Renal pelvis (tissue), 4 donors: ENCODE data around the gene ZNF492. TPM values are rescaled to one million over a fixed set of nuclear protein-coding genes. Genes with fewer than 3 reads are reported as not detected.
"Not testable (repeated sequence)": the region's sequence is repeated elsewhere in the genome, so short reads cannot be mapped to it uniquely, and the experiment has no call there.

Source experiments
- DNase-seq: peaks from one replicate; pipeline ENCODE4 v3.0.0-alpha.2; 2013
- polyA plus RNA-seq, 3 donors: library from polyadenylated mRNA; unstranded; fragments of 120-200 nt; gene quantifications; one replicate each; pipeline ENCODE4 v1.2.1, GENCODE V29; 2013; ENCODE audit not compliant: insufficient read length in 3 of 3

ZNF492 gene
- polyA plus RNA-seq, 3 donors = 2.5 to 3.6 (median 2.7) TPM

DNA sequence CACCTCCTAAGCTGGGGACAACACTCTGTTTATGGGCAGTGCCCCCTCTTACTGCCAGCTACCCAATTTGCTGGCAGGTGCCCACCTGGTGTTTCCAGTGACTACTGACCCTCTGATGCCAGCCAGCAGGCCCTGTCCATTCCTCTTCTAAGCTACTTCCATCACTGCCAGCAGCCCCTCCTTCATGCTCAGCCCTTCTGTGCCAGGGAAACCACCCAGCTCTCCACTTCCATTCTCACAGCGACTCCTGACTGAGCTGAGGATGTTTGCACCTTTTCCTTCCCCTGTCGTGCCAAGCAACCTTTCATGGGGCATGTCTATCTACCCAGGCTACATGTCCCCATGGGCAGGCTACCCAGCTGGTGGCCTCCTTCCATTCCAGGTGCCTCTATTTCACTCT lies 24.0 kb upstream of the ZNF492 start:
- no peak for DNase-seq

DNA sequence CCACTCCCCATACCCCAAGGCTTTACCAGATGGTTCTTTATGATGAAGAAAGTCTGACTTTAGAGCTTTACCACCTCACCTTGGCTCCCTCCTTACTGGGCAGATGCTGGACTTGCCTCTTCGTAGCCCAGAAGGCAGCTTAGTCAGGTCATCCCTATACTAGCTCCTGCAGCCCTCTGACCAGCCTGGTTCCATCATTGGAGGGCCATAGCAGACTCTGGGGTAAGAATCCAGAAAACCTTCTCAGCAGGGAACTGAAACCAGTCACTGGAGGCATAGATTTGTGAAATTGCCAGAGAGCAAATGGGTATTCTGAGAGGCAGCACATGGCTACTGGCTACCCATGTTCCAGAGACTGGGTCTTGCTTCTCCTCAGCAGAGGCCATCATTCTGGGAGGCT lies 21.8 kb upstream of the ZNF492 start:
- DNase-seq = no peak

DNA sequence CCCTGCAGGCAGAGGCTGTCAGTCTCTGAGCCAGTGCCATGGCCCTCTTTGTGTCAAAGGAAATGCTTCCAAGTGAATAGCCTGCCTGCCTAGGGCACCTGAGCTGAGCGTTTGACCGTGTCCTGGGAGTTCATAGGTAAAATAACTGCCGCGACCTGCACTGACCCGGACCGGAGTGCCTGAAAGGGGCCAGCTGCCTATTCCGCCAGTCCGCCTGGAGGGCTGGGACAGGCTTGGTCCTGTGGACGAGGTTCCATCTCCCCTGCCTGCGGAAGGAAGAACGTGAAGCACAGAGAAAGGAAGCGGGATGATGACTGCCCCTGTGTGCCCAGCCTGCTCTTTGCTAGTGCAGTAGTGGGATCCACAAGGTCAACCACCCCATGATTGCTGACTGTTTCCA lies 17.5 kb upstream of the ZNF492 start:
- DNase-seq = no peak

DNA sequence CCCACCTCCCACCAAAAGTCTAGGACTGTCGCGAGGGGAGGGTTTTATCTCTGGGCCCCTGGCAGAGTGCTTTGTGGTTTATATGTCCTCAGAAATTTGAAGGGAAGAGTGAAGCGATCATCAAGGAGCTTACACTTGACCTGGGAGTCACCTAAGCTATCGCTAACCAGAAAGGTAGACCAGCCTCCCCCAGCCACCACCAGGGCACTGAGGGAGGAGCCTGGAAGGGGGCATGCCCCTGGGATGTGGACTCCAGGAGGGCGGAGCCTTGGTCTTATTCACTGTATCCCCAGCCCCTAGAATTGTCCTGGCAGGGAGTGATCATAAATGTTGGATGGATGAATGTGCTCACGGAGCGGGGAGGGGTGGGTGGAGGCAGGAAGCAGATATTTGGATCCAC lies 16.9 kb upstream of the ZNF492 start:
- DNase-seq = not testable (repeated sequence)

DNA sequence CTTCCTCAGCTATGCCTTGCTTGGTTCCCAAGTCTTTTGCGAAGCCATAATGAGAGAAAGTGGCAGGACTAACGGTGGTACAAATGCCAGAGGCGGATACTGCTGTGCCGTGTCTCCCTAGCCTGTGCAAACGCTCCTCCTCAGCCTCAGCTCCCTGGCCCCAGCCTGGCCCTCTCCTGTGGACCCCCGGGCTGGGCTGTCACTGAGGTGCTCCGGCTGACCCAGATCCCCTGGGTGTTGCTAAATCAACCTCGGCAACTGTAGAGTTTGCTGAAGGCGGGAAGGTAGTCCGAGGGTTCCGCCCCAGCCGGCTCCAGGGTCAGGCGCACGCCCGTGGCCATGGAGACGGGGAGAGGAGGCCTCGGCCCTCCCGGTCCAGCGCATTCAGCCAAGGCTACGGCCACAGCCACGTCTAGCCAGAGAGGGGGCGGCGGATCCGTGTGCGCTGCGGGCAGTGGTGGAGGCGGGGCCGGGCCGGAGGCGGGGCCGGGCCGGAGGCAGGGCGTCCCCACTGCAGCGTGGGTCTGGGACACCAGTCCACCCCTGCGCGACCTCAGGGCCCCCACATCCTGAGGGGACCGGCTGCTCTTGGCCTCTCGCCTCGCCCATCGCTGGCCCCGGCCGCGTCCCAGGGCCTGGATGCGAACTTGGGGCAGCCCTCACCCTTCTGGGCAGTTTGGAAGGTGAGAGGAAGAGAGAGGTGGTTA lies 16.4 kb upstream of the ZNF492 start:
- peak; percentile 40 for DNase-seq

DNA sequence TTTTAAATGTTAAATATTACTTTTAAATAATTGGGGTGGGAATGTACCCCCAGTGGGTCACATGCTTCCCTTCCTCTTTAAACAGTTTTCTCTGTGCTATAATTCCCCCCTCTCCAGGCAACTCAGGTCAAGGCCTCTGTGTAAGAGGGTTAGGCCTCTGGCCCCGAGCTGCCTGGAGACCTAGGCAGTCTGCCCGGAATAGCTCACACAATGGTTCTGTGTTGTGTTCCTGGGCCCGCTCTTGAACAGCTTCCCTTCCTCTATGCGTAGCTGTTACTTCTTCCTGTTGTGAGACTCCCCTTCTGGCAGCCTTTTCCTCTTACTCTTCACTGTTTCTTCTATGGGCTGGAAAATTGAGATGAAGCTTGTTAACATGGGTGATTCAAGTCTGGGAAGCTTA lies 14.8 kb upstream of the ZNF492 start:
- no peak for DNase-seq

DNA sequence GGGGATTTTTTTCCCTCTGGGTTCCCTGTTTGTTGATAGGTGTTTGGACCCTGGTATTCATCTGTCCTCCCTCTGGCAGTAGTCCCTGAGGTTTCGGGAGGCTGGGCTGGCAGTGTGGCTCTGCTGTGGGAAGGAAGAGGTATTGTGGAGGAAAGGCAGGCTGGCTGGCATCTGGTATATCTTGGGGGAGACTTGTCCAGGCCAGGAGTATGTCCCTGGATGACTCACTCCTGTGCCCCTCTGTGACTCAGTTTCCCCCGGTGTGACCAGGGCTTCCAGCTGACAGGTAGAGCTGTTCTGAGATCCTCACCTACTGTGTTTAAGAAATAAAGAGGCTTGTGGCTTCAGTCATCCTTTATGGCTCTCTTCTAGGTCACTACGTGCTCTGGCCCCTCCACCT lies 14.2 kb upstream of the ZNF492 start:
- DNase-seq = no peak

DNA sequence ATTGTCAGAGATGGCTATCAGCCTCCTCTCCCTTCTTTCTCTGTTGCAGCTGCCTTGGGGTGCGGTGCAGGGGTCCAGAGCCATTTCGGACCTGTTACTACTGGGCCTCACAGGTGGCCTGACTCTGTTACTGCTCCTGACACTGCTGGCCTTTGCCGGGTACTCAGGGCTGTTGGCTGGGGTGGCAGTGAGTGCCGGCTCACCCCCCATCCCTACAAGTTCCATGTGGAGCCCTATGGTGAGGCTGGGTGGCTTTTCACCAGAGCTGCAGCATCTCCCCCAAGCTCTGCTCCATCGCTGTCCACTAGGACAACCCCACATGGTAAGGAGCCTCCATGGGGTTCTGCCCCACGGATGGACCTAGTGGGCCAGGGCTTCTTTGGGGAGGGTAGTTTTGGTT lies 13.7 kb upstream of the ZNF492 start:
- no peak for DNase-seq

DNA sequence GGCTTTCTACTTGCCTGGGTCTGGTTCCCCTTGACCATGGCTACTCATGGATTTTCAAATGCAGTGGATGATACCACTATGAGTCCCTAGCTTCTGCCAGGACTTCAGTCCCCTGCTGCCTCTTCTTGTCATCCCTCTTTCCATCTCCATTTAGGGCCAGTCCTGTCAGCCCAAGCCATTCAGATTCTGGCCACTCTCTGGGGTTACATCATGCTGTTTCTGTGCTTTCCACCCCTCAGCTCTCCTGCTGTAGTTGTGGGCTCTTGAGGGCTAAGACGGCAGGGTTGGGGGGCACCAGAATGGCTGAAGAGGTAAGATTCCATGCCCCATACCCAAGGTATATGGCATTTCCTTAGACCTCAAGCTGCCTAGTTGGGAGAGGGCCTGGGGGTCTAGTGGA lies 13.2 kb upstream of the ZNF492 start:
- no peak for DNase-seq

DNA sequence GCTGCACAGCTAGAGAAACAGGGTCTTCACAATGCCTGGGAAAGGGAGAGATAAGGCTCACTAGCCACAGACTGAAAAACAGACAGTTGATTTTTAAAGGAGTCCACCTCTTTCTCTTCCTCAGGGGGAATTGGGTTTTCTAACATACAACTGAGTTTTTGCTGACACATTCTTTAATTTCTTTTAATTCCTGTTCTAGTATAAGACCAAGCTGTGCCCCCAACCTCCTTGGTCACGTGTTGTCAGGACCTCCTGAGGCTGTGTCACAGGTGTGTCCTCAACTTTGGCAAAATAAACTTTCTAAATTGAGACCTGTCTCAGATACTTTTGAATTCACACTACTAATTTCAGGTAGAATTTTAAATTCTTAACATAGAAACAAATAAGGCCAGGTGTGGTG lies 12.1 kb upstream of the ZNF492 start:
- no peak for DNase-seq

DNA sequence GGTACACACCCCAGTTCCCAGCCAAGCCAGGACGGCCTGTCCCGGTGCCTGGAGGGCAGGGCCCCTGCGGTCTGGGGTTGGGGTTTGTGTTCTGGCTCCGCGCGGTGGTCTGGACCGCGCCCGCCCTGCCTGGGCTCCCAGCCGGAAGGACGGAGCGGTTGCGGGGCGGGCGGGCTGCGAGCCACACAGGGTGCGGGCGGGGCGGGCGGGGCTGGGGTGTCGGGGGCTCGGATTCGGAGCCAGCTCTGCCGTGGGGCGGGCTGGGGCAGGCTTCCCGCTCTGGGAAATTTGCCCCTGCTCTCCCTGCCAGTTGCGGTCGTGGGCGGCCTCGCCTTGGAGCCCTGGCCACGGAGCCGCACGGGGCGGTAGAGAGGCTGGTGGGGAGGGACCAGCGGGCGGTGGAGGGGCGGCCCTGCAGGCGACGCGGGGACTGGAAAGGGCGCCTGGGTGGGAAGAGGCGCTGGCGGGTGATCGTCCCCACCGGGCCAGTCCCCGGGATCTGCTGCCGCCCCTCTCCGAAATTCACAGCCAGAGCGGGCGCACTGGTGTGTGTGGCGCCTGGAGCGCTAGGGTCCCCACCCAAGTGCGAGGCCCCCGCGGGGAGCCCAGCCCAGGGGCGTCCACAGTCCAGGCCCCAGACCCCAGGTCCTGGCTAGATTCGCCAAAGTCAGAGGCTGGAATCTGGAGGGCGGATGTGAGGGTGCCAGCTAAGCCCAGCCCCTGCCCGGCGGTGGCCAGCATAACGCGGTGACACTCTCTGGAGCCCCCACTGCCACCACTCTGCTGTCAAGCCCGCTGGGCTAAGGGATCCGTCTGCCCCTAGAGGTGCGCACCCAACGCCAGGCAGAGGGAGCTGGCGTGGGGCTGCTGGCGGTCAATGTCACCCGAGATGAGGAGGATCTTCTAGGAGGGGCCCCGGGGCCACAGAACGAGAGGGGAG lies 11.0 kb upstream of the ZNF492 start:
- DNase-seq = peak; percentile 22

DNA sequence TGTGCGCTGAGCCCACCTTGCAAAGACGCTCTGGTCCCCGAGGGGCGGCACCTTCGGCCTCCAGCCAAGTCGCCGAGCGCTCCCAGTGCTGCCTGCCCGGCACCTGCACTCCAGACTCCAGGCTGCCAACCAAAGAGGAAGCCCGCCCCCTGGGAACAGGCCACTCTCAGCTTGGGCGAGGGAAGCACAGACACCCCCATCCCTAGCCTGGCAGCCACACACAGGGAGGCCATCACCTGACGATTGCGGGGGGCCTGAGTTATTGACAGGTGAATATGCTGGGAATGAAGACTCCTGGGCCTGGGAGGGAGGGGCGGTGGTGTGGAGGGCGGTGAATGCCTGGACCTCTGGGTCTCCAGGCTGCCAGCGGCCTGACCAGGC lies 10.3 kb upstream of the ZNF492 start:
- no peak for DNase-seq

DNA sequence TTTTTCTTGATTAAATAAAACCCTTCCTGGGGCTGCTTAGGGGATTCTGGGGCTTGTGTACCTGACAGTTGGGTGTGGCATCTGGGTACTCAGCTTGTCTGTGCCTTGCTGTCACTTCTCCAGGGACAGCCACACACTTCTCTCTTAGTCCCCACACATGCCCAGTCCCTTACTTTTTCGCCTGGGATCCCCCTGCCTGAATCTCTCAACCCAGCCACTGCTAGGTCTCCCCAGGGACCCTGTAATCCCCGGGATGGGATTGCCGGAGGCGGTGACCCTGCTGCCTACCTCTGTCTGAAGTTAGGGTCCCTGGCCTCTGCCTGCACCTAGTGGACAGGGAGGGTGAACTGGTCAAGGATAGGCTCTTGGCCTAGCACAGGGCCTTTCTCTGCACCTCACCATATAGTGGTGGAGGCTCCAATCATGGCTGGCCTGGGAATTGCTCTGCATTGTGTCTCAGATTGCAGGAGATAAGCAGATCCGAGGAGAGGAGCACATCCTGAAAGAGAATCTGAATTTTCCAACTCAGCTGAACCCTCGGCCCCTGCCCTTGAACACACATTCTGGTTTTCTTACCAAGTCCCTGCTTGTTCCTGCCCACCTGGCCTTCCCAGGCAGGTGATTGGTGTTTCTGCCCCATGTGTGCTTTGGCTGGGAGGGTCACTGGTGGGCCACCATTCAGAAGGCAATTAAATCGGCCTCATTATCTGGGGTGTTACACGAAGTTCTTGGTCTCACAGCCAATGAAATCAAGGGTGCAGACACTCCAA lies 8.7 kb upstream of the ZNF492 start:
- no peak for DNase-seq

DNA sequence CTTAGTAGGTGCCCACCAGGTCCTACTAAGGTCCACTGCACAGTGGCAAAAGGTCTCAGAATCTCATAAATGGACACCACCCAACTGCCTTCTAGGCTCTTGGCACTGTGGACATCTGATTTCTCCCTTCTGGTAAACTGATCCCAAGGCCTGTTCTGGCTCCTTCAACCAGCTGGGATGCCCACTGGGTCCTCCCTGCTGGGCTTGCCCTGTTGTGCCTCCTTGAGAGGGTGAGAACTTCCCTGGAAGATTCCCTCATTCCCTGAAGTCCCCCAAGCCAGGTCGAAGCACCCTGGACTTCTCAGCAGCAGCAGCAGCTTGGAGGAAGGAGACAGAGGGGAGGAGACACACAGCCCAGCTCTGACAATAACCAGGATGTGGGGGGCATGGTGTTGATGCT lies 6.6 kb upstream of the ZNF492 start:
- DNase-seq = no peak

DNA sequence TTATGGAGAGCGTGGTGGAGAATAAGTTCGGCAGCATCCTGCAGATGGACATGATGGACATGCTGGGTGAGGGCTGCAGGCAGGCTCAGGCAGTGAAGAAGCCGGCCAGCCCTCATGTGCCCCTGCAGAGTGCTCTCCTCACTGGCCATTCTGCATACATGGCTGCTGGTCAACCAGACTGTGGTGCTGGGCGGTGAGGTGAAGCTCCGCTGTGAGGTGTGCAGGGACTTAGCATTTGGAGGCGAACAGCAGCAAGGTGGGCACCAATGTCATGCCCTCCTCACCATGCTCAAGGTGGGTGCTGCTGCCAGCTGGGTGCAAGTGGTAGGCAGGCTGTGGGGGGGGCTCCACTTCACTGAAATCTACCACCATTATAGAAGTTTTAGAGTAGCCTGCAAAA lies 5.7 kb upstream of the ZNF492 start:
- no peak for DNase-seq

DNA sequence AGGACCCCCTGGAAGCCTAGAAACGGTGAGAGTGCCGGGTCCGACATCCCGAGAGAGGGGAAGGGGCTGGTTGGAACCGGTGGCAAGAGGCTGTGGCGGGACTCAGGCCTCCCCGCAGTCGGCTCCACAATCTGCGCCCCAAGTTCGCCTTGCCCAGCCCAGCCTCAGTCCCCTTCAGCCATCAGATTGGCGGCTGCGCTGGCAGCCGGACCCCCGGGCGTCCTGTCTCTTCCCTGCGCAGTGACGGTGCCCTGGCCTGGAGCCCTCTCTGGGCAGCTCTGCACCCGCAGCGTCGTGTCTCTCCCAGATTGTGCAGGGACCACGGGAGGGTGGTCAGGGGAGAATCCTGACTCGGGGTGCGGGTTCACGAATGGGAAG lies 315 bp downstream of the ZNF492 start:
- DNase-seq = no peak

DNA sequence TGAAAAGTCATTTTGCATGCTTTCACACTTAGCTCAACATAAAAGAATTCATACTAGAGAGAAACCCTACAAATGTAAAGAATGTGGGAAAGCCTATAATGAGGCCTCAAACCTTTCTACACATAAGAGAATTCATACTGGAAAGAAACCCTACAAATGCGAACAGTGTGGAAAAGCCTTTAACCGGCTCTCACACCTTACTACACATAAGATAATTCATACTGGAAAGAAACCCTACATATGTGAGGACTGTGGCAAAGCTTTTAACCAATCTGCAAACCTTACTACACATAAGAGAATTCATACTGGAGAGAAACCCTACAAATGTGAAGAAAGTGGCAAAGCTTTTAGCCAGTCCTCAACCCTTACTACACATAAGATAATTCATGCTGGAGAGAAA lies 51.4 kb downstream of the ZNF492 start:
- not testable (repeated sequence) for DNase-seq

DNA sequence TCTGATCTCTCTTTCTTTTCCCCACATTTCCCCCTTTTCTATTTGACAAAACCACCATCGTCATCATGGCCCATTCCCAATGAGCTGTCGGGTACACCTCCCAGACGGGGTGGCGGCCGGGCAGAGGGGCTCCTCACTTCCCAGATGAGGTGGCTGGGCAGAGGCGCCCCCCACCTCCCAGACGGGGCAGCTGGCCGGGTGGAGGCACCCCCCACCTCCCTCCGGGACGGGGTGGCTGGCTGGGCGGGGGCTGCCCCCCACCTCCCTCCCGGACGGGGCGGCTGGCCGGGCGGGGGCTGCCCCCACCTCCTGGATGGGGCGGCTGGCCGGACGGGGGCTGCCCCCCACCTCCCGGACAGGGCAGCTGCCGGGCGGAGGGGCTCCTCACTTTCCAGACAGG lies 68.5 kb downstream of the ZNF492 start:
- not testable (repeated sequence) for DNase-seq

DNA sequence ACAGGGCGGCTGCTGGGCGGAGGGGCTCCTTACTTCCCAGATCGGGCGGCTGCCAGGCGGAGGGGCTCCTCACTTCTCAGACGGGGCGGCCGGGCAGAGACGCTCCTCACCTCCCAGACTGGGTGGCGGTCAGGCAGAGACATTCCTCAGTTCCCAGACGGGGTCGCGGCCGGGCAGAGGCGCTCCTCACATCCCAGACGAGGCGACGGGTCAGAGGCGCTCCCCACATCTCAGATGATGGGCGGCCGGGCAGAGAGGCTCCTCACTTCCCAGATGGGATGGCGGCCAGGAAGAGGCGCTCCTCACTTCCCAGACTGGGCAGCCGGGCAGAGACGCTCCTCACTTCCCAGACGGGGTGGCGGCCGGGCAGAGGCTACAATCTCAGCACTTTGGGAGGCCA lies 69.0 kb downstream of the ZNF492 start:
- not testable (repeated sequence) for DNase-seq

DNA sequence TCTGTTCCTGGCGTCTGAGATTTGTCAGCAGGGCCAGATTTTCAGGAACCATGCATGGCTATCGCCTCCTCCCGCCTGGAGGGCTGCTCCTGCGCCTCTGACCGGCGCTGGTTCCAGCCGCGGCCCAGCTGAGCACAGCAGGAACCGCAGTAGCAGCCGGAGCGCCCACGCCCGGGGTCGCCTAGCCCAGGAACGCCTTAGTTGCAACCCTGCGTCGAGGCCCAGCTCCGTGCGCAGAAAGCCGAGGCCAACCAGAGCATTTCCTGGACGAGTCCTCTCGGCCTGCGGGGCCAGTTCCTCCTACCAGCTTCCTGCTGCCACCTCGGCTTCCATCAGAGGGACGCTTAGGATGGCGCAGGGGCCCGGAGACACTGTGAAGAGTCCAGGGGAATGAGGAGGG lies 74.9 kb downstream of the ZNF492 start:
- no peak for DNase-seq
